Panc1 (cell line): ENCODE measurements around the gene RNF215. TPM values are rescaled to one million over a fixed set of nuclear protein-coding genes. Genes with fewer than 3 reads are reported as not detected.

Experiments
- ATAC-seq: fragments of 200-7000 bp; cut with Tn5 transposase; 2 replicates; pipeline ENCODE4 v1.9.1; 2020; ENCODE audit warnings: mild to moderate bottlenecking, moderate library complexity
- Bru-seq: library from RNA; stranded (reverse); fragments of 400-500 nt; gene quantifications from one replicate; lab custom pipeline; 2021; lab: Mats Ljungman, UMichigan
- BruChase-seq, 2 experiments: library from RNA; stranded (reverse); fragments of 400-500 nt; gene quantifications; one replicate each; lab custom pipeline; 2021; lab: Mats Ljungman, UMichigan
- BruUV-seq: library from RNA; stranded (reverse); fragments of 400-500 nt; replicated peaks from 2 replicates; lab custom pipeline; 2021; lab: Mats Ljungman, UMichigan
- CTCF ChIA-PET: fragments of 300-600 bp; sonication (Branson Sonifier 250); formaldehyde crosslinking; loops from one replicate; lab custom pipeline; 2022; ENCODE audit warnings: antibody characterized with exemption; lab: Charles Lee
- POLR2A ChIA-PET: fragments of 300-600 bp; sonication (Branson Sonifier 250); formaldehyde crosslinking; loops from one replicate; lab custom pipeline; 2022; ENCODE audit warnings: antibody characterized with exemption; lab: Charles Lee
- DNase-seq: peaks from one replicate; pipeline ENCODE4 v3.0.0-alpha.2; 2010; ENCODE audit warnings: low read depth, low spot score
- H3K27ac ChIP-seq: 2 replicates; pipeline ENCODE4 v1.5.1; 2011; ENCODE audit warnings: mild to moderate bottlenecking, low read length, inconsistent platforms
- H3K27me3 ChIP-seq: fragments of 200-500 bp; sonication (Bioruptor generic); 2 replicates; pipeline ENCODE4 v1.6.0; 2014; ENCODE audit warnings: low read length, inconsistent platforms; ENCODE audit not compliant: control insufficient read depth, insufficient read depth
- H3K36me3 ChIP-seq: fragments of 200-500 bp; sonication (Bioruptor generic); 2 replicates; pipeline ENCODE4 v1.5.1; 2014; ENCODE audit warnings: inconsistent platforms, mild to moderate bottlenecking, low read length, moderate library complexity; ENCODE audit not compliant: control insufficient read depth, insufficient read depth
- H3K4me1 ChIP-seq: 2 replicates; pipeline ENCODE4 v1.5.1; 2011; ENCODE audit warnings: inconsistent platforms, mild to moderate bottlenecking, low read length, moderate library complexity; ENCODE audit not compliant: control insufficient read depth, insufficient read depth
- H3K4me3 ChIP-seq, 2 experiments: 2 replicates each; pipeline ENCODE4 v1.5.1; 2011 to 2012; ENCODE audit warnings: low read depth in 2 of 2, low read length in 2 of 2, mild to moderate bottlenecking in 2 of 2, inconsistent platforms in 1 of 2, moderate library complexity in 1 of 2
- H3K9me3 ChIP-seq: fragments of 200-500 bp; sonication (Bioruptor generic); 2 replicates; pipeline ENCODE4 v1.5.1; 2014; ENCODE audit warnings: low read depth, mild to moderate bottlenecking, inconsistent platforms, low read length, moderate library complexity; ENCODE audit not compliant: control insufficient read depth, insufficient read depth
- POLR2AphosphoS5 ChIP-seq: IDR thresholded peaks from 2 replicates; pipeline ENCODE4 v1.6.1; 2012; ENCODE audit warnings: mild to moderate bottlenecking, low read depth, low read length, moderate library complexity
- SIN3A ChIP-seq: IDR thresholded peaks from 2 replicates; pipeline ENCODE4 v1.6.1; 2012; ENCODE audit warnings: low read depth, mild to moderate bottlenecking, low read length, moderate library complexity, borderline replicate concordance; ENCODE audit not compliant: insufficient read depth
- TCF7L2 ChIP-seq: IDR thresholded peaks from 2 replicates; pipeline ENCODE4 v1.6.1; 2011; ENCODE audit warnings: mild to moderate bottlenecking, low read depth, low read length, inconsistent platforms
- in situ Hi-C: cut with HindIII; loops from 2 replicates; pipeline ENCODE4 v1.10.0; 2016; ENCODE audit warnings: low sequenced_read_pairs, low pct_unique_long_range_greater_than_20kb
- intact Hi-C: fragments of 100-400 bp; cut with micrococcal nuclease; formaldehyde crosslinking; loops from one replicate; pipeline ENCODE4 v1.10.0; 2022; ENCODE audit not compliant: unreplicated experiment
- long read RNA-seq: library from polyadenylated mRNA; unstranded; transcript quantifications from one replicate; pipeline ENCODE4 v2.0.0, GENCODE V29; 2021; ENCODE audit not compliant: unreplicated experiment
- polyA plus RNA-seq: library from polyadenylated mRNA; unstranded; fragments of >200 nt; gene quantifications from one replicate; pipeline ENCODE4 v1.2.1, GENCODE V29; 2012; ENCODE audit warnings: missing spikeins; ENCODE audit not compliant: insufficient read length
- total RNA-seq: library from RNA; stranded (reverse); gene quantifications from one replicate; pipeline ENCODE4 v1.2.1, GENCODE V29; 2021; ENCODE audit not compliant: unreplicated experiment
- TF ChIP-seq, protein P1 (sequence below): fragments of 450-650 bp; IDR thresholded peaks from 2 replicates; pipeline ENCODE4 v1.5.1; 2017; ENCODE audit warnings: mild to moderate bottlenecking
- TF ChIP-seq, protein P2 (sequence below), 2 experiments: IDR thresholded peaks; 2 replicates each; pipeline ENCODE4 v1.6.1; 2011 to 2012; ENCODE audit warnings: low read depth in 2 of 2, control low read depth in 1 of 2, low read length in 1 of 2, mild to moderate bottlenecking in 1 of 2, moderate library complexity in 1 of 2; ENCODE audit not compliant: insufficient read depth in 1 of 2

The RNF215 gene
- 35.8 TPM for total RNA-seq
- polyA plus RNA-seq = 37.7 TPM
- Bru-seq, nascent RNA = percentile 56 among the genes with signal in this experiment
- BruChase-seq, experiment 1, labeled RNA remaining after a 2-hour chase = percentile 57 among the genes with signal in this experiment
- percentile 66 among the genes with signal in this experiment for BruChase-seq, experiment 2, labeled RNA remaining after a 6-hour chase
- long read RNA-seq, transcript RNF215-203 (9 exons, 1,992 nt) = major isoform, 32 of 48 reads
- long read RNA-seq, partial matches to known transcripts = 5 of 48 reads
- long read RNA-seq, other reads (novel, unspliced or antisense) = 7 of 48 reads

DNA sequence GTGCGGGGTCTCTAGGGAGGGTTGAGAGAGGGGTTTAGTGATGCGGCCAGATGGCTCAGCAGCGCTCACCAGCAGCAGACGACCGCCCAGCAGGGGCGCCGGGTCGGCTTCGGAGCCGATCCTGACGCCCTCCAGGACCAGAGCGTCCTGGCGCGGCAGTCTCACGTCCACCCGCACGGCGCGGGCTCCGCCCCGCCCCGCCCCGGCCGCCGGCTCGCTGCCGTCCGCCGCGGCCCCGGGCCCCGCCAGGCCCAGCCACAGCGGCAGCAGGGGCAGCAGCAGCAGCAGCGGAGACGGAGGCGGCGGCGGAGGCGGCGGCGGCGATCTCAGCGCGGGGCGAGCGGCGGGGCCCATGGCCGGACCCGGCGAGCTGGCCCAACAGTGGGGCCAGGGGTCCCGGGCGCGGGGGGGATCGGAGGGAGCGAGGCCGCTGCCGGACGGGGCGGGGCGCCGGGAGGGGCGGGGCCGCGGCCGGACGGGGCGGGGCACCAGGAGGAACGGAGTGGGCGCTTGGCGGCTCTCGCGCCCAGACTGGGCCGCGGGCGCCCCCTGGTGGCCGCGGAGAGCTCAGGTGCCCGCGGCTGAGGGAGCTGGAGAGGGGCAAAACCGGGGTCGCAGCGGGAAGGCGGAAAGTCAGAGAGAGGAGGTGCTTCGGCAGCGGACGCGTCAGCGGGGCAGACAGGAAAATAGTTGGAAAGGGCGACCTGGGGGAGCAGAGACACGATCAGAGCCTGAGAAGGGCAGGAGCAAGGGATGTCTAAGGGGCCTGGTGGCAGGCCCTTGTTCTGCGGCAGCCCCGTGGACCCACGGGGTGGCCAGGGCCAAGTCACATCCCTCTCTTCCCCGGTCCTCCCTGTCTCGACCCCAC is at the start of gene RNF215:
Gene RNF215 (minus strand): TSS at position 452 of the 868 bp plus-strand sequence. CDS start 98 bp downstream, at position 354.
- TF ChIP-seq TCF7L2 (no peak), POLR2AphosphoS5 (no peak; the same call in 1 of the 2 replicates)
- TF ChIP-seq, protein P1, sequence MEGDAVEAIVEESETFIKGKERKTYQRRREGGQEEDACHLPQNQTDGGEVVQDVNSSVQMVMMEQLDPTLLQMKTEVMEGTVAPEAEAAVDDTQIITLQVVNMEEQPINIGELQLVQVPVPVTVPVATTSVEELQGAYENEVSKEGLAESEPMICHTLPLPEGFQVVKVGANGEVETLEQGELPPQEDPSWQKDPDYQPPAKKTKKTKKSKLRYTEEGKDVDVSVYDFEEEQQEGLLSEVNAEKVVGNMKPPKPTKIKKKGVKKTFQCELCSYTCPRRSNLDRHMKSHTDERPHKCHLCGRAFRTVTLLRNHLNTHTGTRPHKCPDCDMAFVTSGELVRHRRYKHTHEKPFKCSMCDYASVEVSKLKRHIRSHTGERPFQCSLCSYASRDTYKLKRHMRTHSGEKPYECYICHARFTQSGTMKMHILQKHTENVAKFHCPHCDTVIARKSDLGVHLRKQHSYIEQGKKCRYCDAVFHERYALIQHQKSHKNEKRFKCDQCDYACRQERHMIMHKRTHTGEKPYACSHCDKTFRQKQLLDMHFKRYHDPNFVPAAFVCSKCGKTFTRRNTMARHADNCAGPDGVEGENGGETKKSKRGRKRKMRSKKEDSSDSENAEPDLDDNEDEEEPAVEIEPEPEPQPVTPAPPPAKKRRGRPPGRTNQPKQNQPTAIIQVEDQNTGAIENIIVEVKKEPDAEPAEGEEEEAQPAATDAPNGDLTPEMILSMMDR = peak; percentile 95
- H3K27ac ChIP-seq = peak within 1 kb of the TSS; percentile 79
- in situ Hi-C loops = no loop called here

DNA sequence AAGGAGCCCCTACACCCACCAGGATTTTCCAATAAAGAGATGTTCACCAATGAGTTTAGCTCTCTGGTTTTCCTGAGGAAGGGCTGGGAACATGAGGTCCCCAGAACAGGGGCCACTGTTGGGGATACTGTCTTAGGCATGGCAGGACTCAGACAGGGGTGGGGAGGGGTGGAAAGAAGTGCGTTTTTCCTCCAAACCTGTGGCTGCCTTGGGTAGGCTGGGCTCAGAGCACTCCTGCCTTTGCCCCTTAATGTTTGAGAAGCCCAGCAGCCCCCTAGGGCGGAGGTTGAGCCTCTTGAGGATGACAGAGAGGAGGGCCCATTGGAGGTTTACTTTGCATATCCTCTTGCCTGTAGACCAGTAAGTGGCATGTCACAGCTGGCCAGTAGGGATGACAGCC is 49.0 kb upstream of the RNF215 start:
- POLR2A ChIA-PET = interaction anchor here (0.6 kb wide), 1 partner anchor 152 kb away, joined by 7 read pairs; no protein-coding TSS in a partner anchor
- ATAC-seq = no peak
- no TSS peak for BruUV-seq

More for the DNA sequence above, at the start of gene RNF215:
- BruUV-seq = no TSS peak
- ChIA-PET POLR2A (no interaction called here), CTCF (interaction anchor here (0.6 to 1.0 kb wide), 4 partner anchors 8 to 99 kb away, joined by 3 to 12 read pairs (median 4); partner anchors contain the start of gene SEC14L2)
- Histone ChIP-seq H3K4me3 (peak within 1 kb of the TSS; percentile 49 to 60), H3K36me3 (peaks cover 2% of the 10 kb centered on the region; the same call in 1 of the 2 replicates), H3K9me3 (no peaks in the 10 kb centered on the region), H3K27me3 (no peaks in the 10 kb centered on the region), H3K4me1 (peaks cover 6% of the 10 kb centered on the region; the same call in 1 of the 2 replicates)
- no peak for DNase-seq
- intact Hi-C loops = loop anchor here (5.0 kb wide), 1 partner anchor 100 kb away; the partner anchor contains the start of gene CASTOR1
- peak; percentile 95 for ATAC-seq

More for the DNA sequence above, 49.0 kb upstream of the RNF215 start:
- Histone ChIP-seq H3K4me3 (no peak overlapping the region), H3K27me3 (no peaks in the 10 kb centered on the region), H3K9me3 (no peaks in the 10 kb centered on the region), H3K36me3 (peaks cover 2% of the 10 kb centered on the region; the same call in 1 of the 2 replicates), H3K27ac (no peak overlapping the region), H3K4me1 (no peaks in the 10 kb centered on the region)
- intact Hi-C loops = no loop called here
- no peak for DNase-seq
- CTCF ChIA-PET = no interaction called here
- TF ChIP-seq, protein P2, sequence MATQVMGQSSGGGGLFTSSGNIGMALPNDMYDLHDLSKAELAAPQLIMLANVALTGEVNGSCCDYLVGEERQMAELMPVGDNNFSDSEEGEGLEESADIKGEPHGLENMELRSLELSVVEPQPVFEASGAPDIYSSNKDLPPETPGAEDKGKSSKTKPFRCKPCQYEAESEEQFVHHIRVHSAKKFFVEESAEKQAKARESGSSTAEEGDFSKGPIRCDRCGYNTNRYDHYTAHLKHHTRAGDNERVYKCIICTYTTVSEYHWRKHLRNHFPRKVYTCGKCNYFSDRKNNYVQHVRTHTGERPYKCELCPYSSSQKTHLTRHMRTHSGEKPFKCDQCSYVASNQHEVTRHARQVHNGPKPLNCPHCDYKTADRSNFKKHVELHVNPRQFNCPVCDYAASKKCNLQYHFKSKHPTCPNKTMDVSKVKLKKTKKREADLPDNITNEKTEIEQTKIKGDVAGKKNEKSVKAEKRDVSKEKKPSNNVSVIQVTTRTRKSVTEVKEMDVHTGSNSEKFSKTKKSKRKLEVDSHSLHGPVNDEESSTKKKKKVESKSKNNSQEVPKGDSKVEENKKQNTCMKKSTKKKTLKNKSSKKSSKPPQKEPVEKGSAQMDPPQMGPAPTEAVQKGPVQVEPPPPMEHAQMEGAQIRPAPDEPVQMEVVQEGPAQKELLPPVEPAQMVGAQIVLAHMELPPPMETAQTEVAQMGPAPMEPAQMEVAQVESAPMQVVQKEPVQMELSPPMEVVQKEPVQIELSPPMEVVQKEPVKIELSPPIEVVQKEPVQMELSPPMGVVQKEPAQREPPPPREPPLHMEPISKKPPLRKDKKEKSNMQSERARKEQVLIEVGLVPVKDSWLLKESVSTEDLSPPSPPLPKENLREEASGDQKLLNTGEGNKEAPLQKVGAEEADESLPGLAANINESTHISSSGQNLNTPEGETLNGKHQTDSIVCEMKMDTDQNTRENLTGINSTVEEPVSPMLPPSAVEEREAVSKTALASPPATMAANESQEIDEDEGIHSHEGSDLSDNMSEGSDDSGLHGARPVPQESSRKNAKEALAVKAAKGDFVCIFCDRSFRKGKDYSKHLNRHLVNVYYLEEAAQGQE (IDR thresholded peaks at IDR 0.05; ENCODE audit: insufficient read depth in 1 of 2, low read depth in 2 of 2, low read length in 1 of 2) = no peak
- TF ChIP-seq, protein P1 = no peak
- TF ChIP-seq TCF7L2 (no peak), POLR2AphosphoS5 (no peak), SIN3A (no peak)
- in situ Hi-C loops = no loop called here
